C4-2B (cell line): ENCODE data around the gene PACRG.

Experiments used
- H3K27ac ChIP-seq: fragments of 450-650 bp; 2 replicates; pipeline ENCODE4 v1.5.1; 2017
- ZFX ChIP-seq: fragments of 450-650 bp; IDR thresholded peaks from 2 replicates; pipeline ENCODE4 v1.6.1; 2017
- TF ChIP-seq, protein P1 (sequence below): fragments of 450-650 bp; conservative IDR thresholded peaks from 2 replicates; pipeline ENCODE4 v1.5.1; 2017; ENCODE audit warnings: mild to moderate bottlenecking

Gene PACRG

DNA sequence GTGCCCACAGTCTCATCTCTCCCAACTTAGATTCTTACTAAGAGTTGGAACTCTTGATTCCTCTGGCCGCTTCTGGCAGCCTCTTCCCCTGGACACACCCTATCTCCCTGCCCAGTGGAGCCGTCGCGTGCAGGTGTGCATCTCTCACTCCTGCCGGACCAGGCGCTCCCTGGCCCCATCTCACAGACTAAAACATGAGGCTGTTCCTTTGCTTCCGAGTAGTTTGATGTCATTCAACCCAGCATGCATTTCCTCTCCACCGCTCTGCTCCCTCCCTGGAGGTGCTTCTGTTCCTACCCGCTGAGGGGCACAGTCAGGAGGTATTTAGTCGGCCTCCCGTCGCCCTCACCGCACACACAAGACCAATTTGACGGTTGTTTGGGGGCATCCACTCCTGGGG is 458.8 kb downstream of the PACRG start:
- TF ChIP-seq, protein P1, sequence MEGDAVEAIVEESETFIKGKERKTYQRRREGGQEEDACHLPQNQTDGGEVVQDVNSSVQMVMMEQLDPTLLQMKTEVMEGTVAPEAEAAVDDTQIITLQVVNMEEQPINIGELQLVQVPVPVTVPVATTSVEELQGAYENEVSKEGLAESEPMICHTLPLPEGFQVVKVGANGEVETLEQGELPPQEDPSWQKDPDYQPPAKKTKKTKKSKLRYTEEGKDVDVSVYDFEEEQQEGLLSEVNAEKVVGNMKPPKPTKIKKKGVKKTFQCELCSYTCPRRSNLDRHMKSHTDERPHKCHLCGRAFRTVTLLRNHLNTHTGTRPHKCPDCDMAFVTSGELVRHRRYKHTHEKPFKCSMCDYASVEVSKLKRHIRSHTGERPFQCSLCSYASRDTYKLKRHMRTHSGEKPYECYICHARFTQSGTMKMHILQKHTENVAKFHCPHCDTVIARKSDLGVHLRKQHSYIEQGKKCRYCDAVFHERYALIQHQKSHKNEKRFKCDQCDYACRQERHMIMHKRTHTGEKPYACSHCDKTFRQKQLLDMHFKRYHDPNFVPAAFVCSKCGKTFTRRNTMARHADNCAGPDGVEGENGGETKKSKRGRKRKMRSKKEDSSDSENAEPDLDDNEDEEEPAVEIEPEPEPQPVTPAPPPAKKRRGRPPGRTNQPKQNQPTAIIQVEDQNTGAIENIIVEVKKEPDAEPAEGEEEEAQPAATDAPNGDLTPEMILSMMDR: no peak
- TF ChIP-seq ZFX: no peak
- H3K27ac ChIP-seq: no peak overlapping the region

DNA sequence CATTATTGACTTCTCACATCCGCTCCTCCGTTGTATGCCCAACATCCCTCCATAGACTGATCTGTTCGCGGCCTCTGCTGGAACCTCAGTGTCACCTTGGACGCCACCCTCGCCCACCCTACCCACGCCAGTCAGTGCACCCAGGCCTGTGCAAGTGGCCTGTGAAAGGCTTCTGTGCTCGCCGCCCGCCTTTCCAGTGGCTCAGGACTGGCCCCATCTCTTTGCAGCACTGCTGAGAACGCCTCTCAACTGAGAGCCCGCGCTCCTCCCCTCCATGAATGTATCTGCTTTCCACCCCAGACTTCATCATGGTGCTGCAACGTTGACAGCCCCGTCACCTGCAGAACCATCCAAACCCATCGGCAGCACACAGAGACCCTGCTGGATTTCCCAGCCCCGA is 459.4 kb downstream of the PACRG start:
- no peak for TF ChIP-seq ZFX
- TF ChIP-seq, protein P1: no peak
- H3K27ac ChIP-seq: no peak overlapping the region

DNA sequence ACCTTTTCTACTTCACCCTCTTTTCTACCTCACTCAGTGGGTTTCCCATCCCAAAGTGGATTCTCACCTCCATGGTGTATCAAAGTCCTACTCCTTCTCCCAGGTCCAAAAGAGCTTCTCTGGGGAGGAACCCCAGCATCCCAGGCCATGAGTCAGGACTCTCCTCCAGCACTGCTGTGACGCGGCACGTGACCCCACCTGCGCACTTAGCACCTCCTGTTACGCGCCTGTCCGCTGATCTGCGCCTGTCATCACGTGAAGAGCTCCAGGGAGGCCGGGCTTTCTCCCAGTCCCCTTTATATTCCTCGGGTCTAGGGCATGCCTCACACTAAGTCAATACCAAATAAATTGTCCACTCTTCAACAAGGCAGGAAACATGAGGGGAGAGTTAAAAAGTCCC is 459.8 kb downstream of the PACRG start:
- no peak for TF ChIP-seq ZFX
- TF ChIP-seq, protein P1: no peak

DNA sequence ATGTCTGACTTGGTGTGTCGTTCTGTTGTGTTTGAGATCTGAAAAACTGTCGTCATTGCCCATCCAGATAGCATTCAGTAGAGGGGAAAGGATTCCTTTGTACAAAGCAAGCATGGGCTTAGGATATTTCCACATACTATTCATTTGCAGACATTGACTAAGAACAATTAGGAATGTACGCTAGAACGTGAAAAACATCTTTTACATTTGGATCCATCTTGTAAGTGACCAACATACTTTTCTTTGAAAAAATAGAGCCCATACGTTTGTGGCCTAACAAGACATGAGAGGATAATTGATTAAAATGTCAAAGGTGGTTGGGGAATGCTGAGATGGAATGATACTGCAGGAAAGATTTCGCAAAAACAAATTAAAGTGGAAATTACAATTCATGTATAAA is 461.0 kb downstream of the PACRG start:
- no peak overlapping the region for H3K27ac ChIP-seq
- TF ChIP-seq, protein P1: no peak
- TF ChIP-seq ZFX: no peak

More for the DNA sequence above, 459.8 kb downstream of the PACRG start:
- no peak overlapping the region for H3K27ac ChIP-seq

DNA sequence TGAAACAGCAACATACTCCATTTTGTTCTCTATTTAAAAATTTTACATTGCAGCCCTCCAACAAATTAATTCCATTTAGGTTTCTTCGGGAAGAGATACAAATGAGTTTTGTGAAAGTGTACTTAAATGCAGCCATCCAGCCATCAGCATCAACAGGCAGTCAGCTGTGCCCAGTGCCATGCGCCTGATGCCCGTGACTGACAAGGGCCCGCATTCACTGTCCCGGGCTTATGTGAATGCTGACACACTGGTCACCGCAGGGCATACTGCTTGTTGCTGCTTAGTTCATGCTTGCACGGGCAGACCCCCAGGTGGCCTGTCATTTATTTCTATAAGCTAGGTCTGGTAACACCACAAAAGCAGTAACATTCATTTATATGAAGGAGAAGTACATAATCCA is 461.8 kb downstream of the PACRG start:
- no peak overlapping the region for H3K27ac ChIP-seq
- TF ChIP-seq, protein P1: no peak
- no peak for TF ChIP-seq ZFX

DNA sequence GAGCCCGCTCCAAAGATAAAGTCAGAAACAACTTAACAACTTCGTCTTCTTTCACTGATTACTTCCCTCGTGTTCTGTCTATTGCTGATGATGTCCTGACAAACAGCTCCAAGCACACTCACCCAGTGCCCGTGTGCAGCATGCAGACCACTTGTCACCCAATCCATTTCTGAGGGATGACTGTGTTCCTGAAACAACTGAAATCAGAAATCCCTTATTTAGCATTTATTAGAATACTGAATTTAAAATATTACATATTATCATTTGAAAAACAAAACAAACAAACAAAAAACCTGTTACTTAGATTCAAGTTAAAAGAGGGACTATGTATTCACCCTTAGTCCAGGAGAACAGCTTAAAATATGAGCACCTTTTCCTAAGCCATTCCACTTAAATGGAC is 463.0 kb downstream of the PACRG start:
- TF ChIP-seq, protein P1: no peak
- TF ChIP-seq ZFX: no peak
- H3K27ac ChIP-seq: no peak overlapping the region

DNA sequence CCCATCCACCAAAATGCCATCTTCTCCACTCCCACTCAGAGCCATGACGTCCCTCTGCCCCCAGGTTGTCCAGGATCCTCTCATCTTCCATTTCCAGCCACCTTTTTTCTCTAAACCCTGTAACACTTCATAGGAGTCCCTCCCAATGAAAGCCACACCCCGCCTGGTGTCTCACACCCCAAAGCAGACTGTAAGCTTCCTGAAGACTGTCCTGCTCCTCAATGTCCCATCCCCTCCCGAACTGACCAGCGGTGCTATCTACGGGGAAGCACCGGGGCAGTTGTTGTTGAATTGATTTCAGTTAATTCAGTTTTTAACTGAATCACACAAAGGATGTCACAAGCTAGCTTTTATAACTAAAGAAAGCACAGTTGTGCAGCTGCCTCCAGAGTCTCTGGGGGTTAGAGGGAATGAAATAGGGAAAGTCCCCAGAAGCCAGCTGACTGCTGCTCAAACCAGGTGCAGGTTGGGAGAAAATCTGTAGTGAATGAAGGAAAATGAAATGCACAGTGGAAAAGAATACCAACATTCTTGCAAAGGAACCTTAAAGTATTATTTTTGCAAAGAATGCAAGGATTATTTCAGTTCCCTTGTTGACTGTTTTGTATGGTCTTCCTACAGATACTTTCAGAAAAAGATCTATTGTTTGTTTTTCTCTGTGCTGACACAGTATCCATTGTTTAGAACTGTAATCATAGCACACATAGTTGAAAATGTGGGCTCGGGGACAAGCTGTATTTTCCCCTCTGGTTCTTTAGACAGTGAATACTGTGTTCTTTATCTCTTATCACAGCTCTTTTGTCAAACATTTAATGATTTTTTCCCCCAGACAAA is 464.1 kb downstream of the PACRG start:
- TF ChIP-seq, protein P1: no peak
- no peak for TF ChIP-seq ZFX
- H3K27ac ChIP-seq: no peak overlapping the region
